Measurements from ENCODE around the gene GTF2IRD1. TPM values are rescaled to one million over a fixed set of nuclear protein-coding genes. Genes with fewer than 3 reads are reported as not detected.

Gene GTF2IRD1
- total and polyA plus RNA-seq, 9 of the 15 experiments (the other 6 are each of a cell fraction or from before 2014, with no cell fraction given) = 9.1 to 30.2 (median 14.0) TPM

DNA sequence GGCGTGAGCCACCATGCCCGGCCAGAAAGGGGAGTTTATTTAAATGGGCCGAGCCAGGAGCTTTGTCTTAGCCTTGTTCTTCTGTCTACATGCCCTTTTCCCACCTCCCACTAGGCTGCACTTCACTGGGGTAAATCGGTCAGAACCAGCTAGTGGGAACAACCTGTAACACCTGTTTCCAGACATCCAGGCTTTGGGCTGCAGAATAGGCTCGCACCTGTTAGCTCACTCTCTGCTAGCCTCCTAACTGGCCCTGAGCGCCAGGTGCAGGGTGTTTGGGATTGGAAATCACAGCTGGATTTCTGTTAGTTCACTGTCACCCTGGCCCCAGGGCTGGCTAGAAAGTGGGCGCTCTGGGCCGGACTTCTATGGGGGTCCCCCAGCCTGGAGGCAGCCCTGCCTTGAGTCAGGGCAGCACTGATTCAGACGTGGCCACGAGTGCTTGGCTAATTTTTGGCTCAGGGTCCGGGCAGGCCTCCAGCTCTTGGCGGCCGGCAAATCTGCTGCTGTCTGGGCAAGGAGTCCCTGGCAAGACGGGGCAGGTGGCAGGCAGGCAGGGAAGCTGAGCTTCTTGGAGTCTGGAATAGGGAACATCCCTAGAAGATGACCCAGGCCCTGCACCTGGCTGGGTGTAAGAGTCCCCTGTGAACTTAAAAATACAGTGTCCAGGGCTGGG lies 48.6 kb downstream of the GTF2IRD1 start:
- ATAC-seq = no peak

More for the DNA sequence above, 48.6 kb downstream of the GTF2IRD1 start:
- no peak overlapping the region for H2AFZ ChIP-seq (ENCODE audit: low read depth, low read length)
- no peak overlapping the region for H3K4me3 ChIP-seq
- H3K27ac ChIP-seq (ENCODE audit: extremely low read depth, low read depth, low read length) = no peak overlapping the region
- no peak overlapping the region for H3K9ac ChIP-seq (ENCODE audit: insufficient read depth in 1 of 2, low read depth in 2 of 2, low read length in 2 of 2)
- FAIRE-seq = no peak
- peaks cover 12% of the 10 kb centered on the region; the same call in 1 of the 2 replicates for H4K20me1 ChIP-seq (replicated peaks; ENCODE audit: control insufficient read depth, insufficient read depth, low read length)
- H3K36me3 ChIP-seq (ENCODE audit: control insufficient read depth, insufficient read depth, low read length) = peaks cover 2% of the 10 kb centered on the region; the same call in 1 of the 3 replicates
- BruUV-seq (replicated peaks) = no TSS peak
- H3K79me2 ChIP-seq (ENCODE audit: control insufficient read depth, insufficient read depth, low read length) = no peaks in the 10 kb centered on the region
- TF ChIP-seq ZNF184 (CRISPR knock-in tag; IDR thresholded peaks at IDR 0.05) (no peak), STAG1 (CRISPR knock-in tag; IDR thresholded peaks at IDR 0.05; ENCODE audit: borderline replicate concordance) (no peak), ZNF436 (CRISPR knock-in tag; IDR thresholded peaks at IDR 0.05) (no peak), POLR2H (tag; IDR thresholded peaks at IDR 0.05; ENCODE audit: low read depth) (no peak), ETV6 (IDR thresholded peaks at IDR 0.05; ENCODE audit: borderline replicate concordance in 1 of 2, low read depth in 2 of 2, low read length in 1 of 2) (no peak), ETV6 (CRISPR knock-in tag; IDR thresholded peaks at IDR 0.05; ENCODE audit: borderline replicate concordance) (no peak), POLR2G (IDR thresholded peaks at IDR 0.05; ENCODE audit: low read depth, low read length) (no peak), ZNF324 (CRISPR knock-in tag; IDR thresholded peaks at IDR 0.05) (no peak), NR4A1 (CRISPR knock-in tag; IDR thresholded peaks at IDR 0.05) (no peak), NR4A1 (tag; IDR thresholded peaks at IDR 0.05) (no peak), ZBTB8A (IDR thresholded peaks at IDR 0.05; ENCODE audit: partially characterized antibody) (no peak), TAF9B (IDR thresholded peaks at IDR 0.05; ENCODE audit: partially characterized antibody) (no peak), ESRRB (CRISPR knock-in tag; IDR thresholded peaks at IDR 0.05; ENCODE audit: borderline replicate concordance) (no peak), MAFF (IDR thresholded peaks at IDR 0.05; ENCODE audit: low read length) (no peak), POLR2AphosphoS5 (IDR thresholded peaks at IDR 0.05; ENCODE audit: control insufficient read depth, insufficient read depth, low read depth, low read length) (no peak), ZNF280B (CRISPR knock-in tag; IDR thresholded peaks at IDR 0.05) (no peak), MEF2A (IDR thresholded peaks at IDR 0.05; ENCODE audit: control insufficient read depth, low read depth, low read length) (no peak)
- H3K4me2 ChIP-seq (ENCODE audit: insufficient read depth, low read length) = no peak overlapping the region
- intact Hi-C loops (cut with micrococcal nuclease) (no loop called here), in situ Hi-C loops (cut with MboI) (no loop called here)
- H3K27me3 ChIP-seq (ENCODE audit: control insufficient read depth in 2 of 2, insufficient read depth in 2 of 2, low read length in 2 of 2) = no peaks in the 10 kb centered on the region
- no peaks in the 10 kb centered on the region for H3K9me1 ChIP-seq (ENCODE audit: control insufficient read depth, insufficient read depth, low read length)
- 69% methylated on average over 14 of the region's 14 CpGs for WGBS (ENCODE audit: insufficient coverage, low coverage, missing lambda C conversion rate)
- POLR2A ChIA-PET = interaction anchor here (0.7 to 1.7 kb wide), 2 partner anchors 13 to 39 kb away, joined by 3 to 7 read pairs; no protein-coding TSS in a partner anchor
- CTCF ChIA-PET (ENCODE audit: low intra/inter-chr PET ratio) = no interaction called here
- H3K9me3 ChIP-seq (replicated peaks; ENCODE audit: control insufficient read depth, insufficient read depth, low read depth, low read length) = no peaks in the 10 kb centered on the region
- H3K4me1 ChIP-seq (replicated peaks in 1 of 2; ENCODE audit: control insufficient read depth in 2 of 2, insufficient read depth in 2 of 2, low read length in 2 of 2) = peaks cover 0 to 17% of the 10 kb centered on the region in 2 experiments; a peak in 2 of 5 replicates
- DNase-seq (ENCODE audit: extremely low read depth in 1 of 4, low spot score in 3 of 4) = no peak
